NCI-H345 (cell line): ENCODE data around the gene ENTR1.

Source experiments
- DNase-seq: peaks from one replicate; lab custom pipeline; 2025; lab: John Stamatoyannopoulos, UW

Gene ENTR1

GRCh38 chr9:136361754-136362449 lies 48.5 kb downstream of the ENTR1 start:
- no peak for DNase-seq

- no peak for DNase-seq
Observed at GRCh38 chr9:136361047-136361753, 49.2 kb downstream of the ENTR1 start.

GRCh38 chr9:136359774-136360718 lies 50.4 kb downstream of the ENTR1 start:
- no peak for DNase-seq

- no peak for DNase-seq
Observed at GRCh38 chr9:136358888-136359287, 51.5 kb downstream of the ENTR1 start.

- no peak for DNase-seq
Observed at GRCh38 chr9:136358016-136358415, 52.4 kb downstream of the ENTR1 start.

- no peak for DNase-seq
Observed at GRCh38 chr9:136357202-136357725, 53.1 kb downstream of the ENTR1 start.

GRCh38 chr9:136355616-136356557 lies 54.5 kb downstream of the ENTR1 start:
- no peak for DNase-seq

GRCh38 chr9:136354592-136355085 lies 55.8 kb downstream of the ENTR1 start:
- DNase-seq: no peak

GRCh38 chr9:136353757-136354488 lies 56.5 kb downstream of the ENTR1 start:
- DNase-seq: no peak

GRCh38 chr9:136353088-136353487 lies 57.3 kb downstream of the ENTR1 start:
- no peak for DNase-seq

GRCh38 chr9:136352682-136353081 lies 57.7 kb downstream of the ENTR1 start:
- DNase-seq: peak; percentile 43
